Chondrocyte (in vitro differentiated cells): ENCODE measurements around the gene ECHDC3. TPM values are rescaled to one million over a fixed set of nuclear protein-coding genes. Genes with fewer than 3 reads are reported as not detected.
"Not testable (repeated sequence)": the region's sequence is repeated elsewhere in the genome, so short reads cannot be mapped to it uniquely, and the experiment has no call there.

ENCODE experiments used
- DNase-seq: peaks from one replicate; pipeline ENCODE4 v3.0.0; 2021; ENCODE audit warnings: mixed read lengths, low spot score
- H3K27ac Mint-ChIP-seq: one replicate; pipeline ENCODE4 v1.8.0; 2021; ENCODE audit warnings: mild to moderate bottlenecking, moderate library complexity, mixed read lengths; ENCODE audit not compliant: unreplicated experiment
- H3K27me3 Mint-ChIP-seq: 2 replicates; pipeline ENCODE4 v1.8.0; 2021; ENCODE audit warnings: low read depth, mixed read lengths
- H3K36me3 Mint-ChIP-seq: 2 replicates; pipeline ENCODE4 v1.8.0; 2021; ENCODE audit warnings: low read depth, mixed read lengths
- H3K4me1 Mint-ChIP-seq: 2 replicates; pipeline ENCODE4 v1.8.0; 2021; ENCODE audit warnings: low read depth, mild to moderate bottlenecking, mixed read lengths
- H3K4me3 Mint-ChIP-seq: one replicate; pipeline ENCODE4 v1.8.0; 2021; ENCODE audit warnings: mild to moderate bottlenecking, moderate library complexity, mixed read lengths; ENCODE audit not compliant: unreplicated experiment
- H3K9me3 Mint-ChIP-seq: 2 replicates; pipeline ENCODE4 v1.8.0; 2021; ENCODE audit warnings: low read depth, mixed read lengths
- CTCF ChIP-seq: fragments of 200-600 bp; sonication (generic); IDR thresholded peaks from 2 replicates; pipeline ENCODE4 v1.5.0; 2021; ENCODE audit warnings: antibody characterized with exemption, mild to moderate bottlenecking, moderate library complexity
- total RNA-seq: library from RNA; stranded (reverse); gene quantifications from 3 replicates; pipeline ENCODE4 v1.2.1, GENCODE V29; 2021

Gene ECHDC3
- total RNA-seq, 1 donor from 2014 or later, result 5.7 TPM

- H3K27me3 Mint-ChIP-seq, result peaks cover 7% of the 10 kb centered on the region
- no peaks in the 10 kb centered on the region for H3K4me1 Mint-ChIP-seq
- peaks cover 9% of the 10 kb centered on the region for H3K9me3 Mint-ChIP-seq
- H3K4me3 Mint-ChIP-seq, result no peak overlapping the region
- no peak overlapping the region for H3K27ac Mint-ChIP-seq
- no peak for TF ChIP-seq CTCF
- no peak for DNase-seq
- H3K36me3 Mint-ChIP-seq, result peaks cover 2% of the 10 kb centered on the region
These were observed 11.4 kb upstream of the ECHDC3 start for GRCh38 chr10:11730779-11731178.

GRCh38 chr10:11736767-11737166 is 5.4 kb upstream of the ECHDC3 start:
- not testable (repeated sequence) for H3K4me1 Mint-ChIP-seq, H3K27me3 Mint-ChIP-seq, H3K9me3 Mint-ChIP-seq, H3K4me3 Mint-ChIP-seq, DNase-seq, H3K27ac Mint-ChIP-seq, H3K36me3 Mint-ChIP-seq

- DNase-seq, H3K27me3 Mint-ChIP-seq, H3K36me3 Mint-ChIP-seq, H3K9me3 Mint-ChIP-seq, H3K4me1 Mint-ChIP-seq: not testable (repeated sequence)
- Mint-ChIP-seq H3K27ac (peak overlapping the region; percentile 85), H3K4me3 (peak overlapping the region; percentile 68)
These were observed 4.7 kb upstream of the ECHDC3 start for GRCh38 chr10:11737258-11738032.

GRCh38 chr10:11740907-11741306 is 1.3 kb upstream of the ECHDC3 start:
- Mint-ChIP-seq H3K4me3 (no peak overlapping the region), H3K27ac (no peak overlapping the region), H3K27me3 (no peaks in the 10 kb centered on the region), H3K9me3 (peaks cover 4% of the 10 kb centered on the region), H3K4me1 (peaks cover 13% of the 10 kb centered on the region), H3K36me3 (peaks cover 8% of the 10 kb centered on the region)
- no peak for DNase-seq
- TF ChIP-seq CTCF, result no peak

- Mint-ChIP-seq H3K9me3 (peaks cover 4% of the 10 kb centered on the region), H3K27me3 (no peaks in the 10 kb centered on the region), H3K27ac (no peak overlapping the region), H3K4me3 (peak overlapping the region; percentile 63), H3K4me1 (peaks cover 13% of the 10 kb centered on the region), H3K36me3 (peaks cover 8% of the 10 kb centered on the region)
- TF ChIP-seq CTCF, result no peak
- no peak for DNase-seq
These were observed 574 bp upstream of the ECHDC3 start for GRCh38 chr10:11741608-11742007.

GRCh38 chr10:11742779-11743298 is 657 bp downstream of the ECHDC3 start:
- Mint-ChIP-seq H3K27ac (no peak overlapping the region), H3K36me3 (peaks cover 6% of the 10 kb centered on the region), H3K9me3 (peaks cover 2% of the 10 kb centered on the region), H3K4me3 (peak overlapping the region; percentile 54), H3K27me3 (no peaks in the 10 kb centered on the region), H3K4me1 (peaks cover 13% of the 10 kb centered on the region)
- no peak for DNase-seq
- no peak for TF ChIP-seq CTCF
